Activated CD8-positive, alpha-beta T cell treated with anti-CD3 and anti-CD28 coated beads, Interleukin-2, amount 10 ng/mL, durations not matched to agents 7 days and 5 days (primary cell): ENCODE measurements around the gene TRNAU1AP. TPM values are rescaled to one million over a fixed set of nuclear protein-coding genes. Genes with fewer than 3 reads are reported as not detected.
A peak's percentile ranks its signal among the peaks of the same experiment; 100 is the strongest.
"Not testable (repeated sequence)": the region's sequence is repeated elsewhere in the genome, so short reads cannot be mapped to it uniquely, and the experiment has no call there.

Experiments used
- ATAC-seq: fragments of 150-1000 bp; cut with Tn5 transposase; one replicate; pipeline ENCODE4 v1.10.0; 2021; ENCODE audit warnings: moderate library complexity
- CTCF ChIA-PET: fragments of 350-600 bp; sonication (Branson Sonifier 250); formaldehyde crosslinking; loops from one replicate; lab custom pipeline; 2021; ENCODE audit warnings: antibody characterized with exemption; lab: Charles Lee
- POLR2A ChIA-PET: fragments of 350-600 bp; sonication (Branson Sonifier 250); formaldehyde crosslinking; loops from one replicate; lab custom pipeline; 2021; ENCODE audit warnings: antibody characterized with exemption; lab: Charles Lee
- DNase-seq: peaks from one replicate; pipeline ENCODE4 v3.0.0-alpha.2; 2020
- H3K27ac Mint-ChIP-seq: one replicate; pipeline ENCODE4 v1.8.0; 2021; ENCODE audit warnings: mild to moderate bottlenecking, mixed read lengths
- H3K27me3 Mint-ChIP-seq: one replicate; pipeline ENCODE4 v1.8.0; 2021; ENCODE audit warnings: low read depth, mixed read lengths
- H3K36me3 Mint-ChIP-seq: one replicate; pipeline ENCODE4 v1.8.0; 2021; ENCODE audit warnings: low read depth, mixed read lengths
- H3K4me1 Mint-ChIP-seq: one replicate; pipeline ENCODE4 v1.8.0; 2021; ENCODE audit warnings: low read depth, mixed read lengths
- H3K4me3 Mint-ChIP-seq: one replicate; pipeline ENCODE4 v1.8.0; 2021; ENCODE audit warnings: mild to moderate bottlenecking, mixed read lengths
- H3K9me3 Mint-ChIP-seq: one replicate; pipeline ENCODE4 v1.8.0; 2022; ENCODE audit warnings: mixed read lengths; ENCODE audit not compliant: insufficient read depth
- total RNA-seq, 2 experiments: library from RNA; stranded (reverse); gene quantifications; one replicate each; pipeline ENCODE4 v1.2.3, GENCODE V29; 2021

The TRNAU1AP gene
- total RNA-seq, 2 experiments from 2014 or later, result 73.2 to 77.7 TPM

DNA sequence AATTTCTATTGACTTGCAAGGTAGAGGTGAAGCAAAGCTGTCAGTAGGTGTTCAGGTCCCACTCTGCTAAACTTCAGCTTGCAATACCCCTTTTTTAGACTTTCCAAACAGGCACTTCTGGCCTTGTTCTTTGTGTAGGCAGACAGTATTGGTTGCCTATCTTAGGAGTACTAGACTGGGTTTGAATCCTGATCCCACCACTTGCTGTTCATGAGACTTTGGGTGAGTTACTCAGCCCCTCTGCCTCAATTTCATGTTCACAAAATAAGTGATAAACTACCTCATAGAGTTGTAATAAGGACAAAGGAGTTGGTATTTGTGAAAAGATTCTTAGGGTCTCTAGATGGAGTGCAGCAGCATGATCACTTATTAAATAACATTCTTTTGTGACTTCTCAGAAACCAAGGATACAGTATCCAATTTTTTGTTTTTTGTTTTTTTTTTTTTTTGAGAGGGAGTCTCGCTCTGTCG lies 41.9 kb upstream of the TRNAU1AP start:
- ChIA-PET POLR2A (interaction anchor here (1.7 to 7.0 kb wide), 2 partner anchors 9 to 69 kb away, joined by 7 to 97 read pairs; no protein-coding TSS in a partner anchor), CTCF (interaction anchor here (0.6 to 1.1 kb wide), 3 partner anchors 70 to 131 kb away, joined by 3 to 4 read pairs (median 4); no protein-coding TSS in a partner anchor)
- Mint-ChIP-seq H3K9me3 (no peaks in the 10 kb centered on the region), H3K36me3 (peaks cover 74% of the 10 kb centered on the region), H3K27ac (peak overlapping the region; percentile 97), H3K4me1 (peaks cover 42% of the 10 kb centered on the region), H3K27me3 (no peaks in the 10 kb centered on the region), H3K4me3 (peak overlapping the region; percentile 97)
- ATAC-seq (peak; percentile 5), DNase-seq (no peak)

DNA sequence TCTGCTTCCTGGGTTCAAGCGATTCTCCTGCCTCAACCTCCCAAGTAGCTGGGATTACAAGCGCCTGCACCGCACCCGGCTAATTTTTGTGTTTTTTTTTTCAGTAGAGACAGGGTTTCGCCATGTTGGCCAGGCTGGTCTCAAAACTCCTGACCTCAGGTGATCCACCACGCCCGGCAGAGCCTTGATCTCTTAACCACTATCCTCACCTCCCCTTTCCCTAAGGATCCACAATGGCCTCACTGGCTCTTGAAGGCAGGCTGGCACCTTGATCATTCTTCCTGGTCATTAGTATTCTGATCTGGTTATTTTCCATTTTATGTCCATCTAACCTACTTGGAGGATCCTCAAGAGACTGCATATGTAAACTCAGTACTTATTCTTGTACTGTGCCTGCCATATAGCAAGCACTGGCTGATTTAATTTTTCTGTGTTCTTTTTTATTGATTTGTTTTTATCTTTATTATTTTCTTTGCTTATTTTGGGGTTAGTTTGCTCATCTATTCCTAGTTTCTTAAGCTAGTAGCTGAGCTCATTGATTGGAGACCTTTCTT lies 40.8 kb upstream of the TRNAU1AP start:
- Mint-ChIP-seq H3K4me1 (peaks cover 42% of the 10 kb centered on the region), H3K36me3 (peaks cover 63% of the 10 kb centered on the region), H3K27me3 (no peaks in the 10 kb centered on the region), H3K4me3 (peak overlapping the region; percentile 97), H3K27ac (peak overlapping the region; percentile 97), H3K9me3 (no peaks in the 10 kb centered on the region)
- no peak for ATAC-seq
- CTCF ChIA-PET, result interaction anchor here (1.2 to 1.8 kb wide), 3 partner anchors 91 to 263 kb away, joined by 3 to 5 read pairs (median 3); no protein-coding TSS in a partner anchor
- POLR2A ChIA-PET, result interaction anchor here (0.6 kb wide), 2 partner anchors 70 to 150 kb away, joined by 3 read pairs; no protein-coding TSS in a partner anchor
- no peak for DNase-seq

DNA sequence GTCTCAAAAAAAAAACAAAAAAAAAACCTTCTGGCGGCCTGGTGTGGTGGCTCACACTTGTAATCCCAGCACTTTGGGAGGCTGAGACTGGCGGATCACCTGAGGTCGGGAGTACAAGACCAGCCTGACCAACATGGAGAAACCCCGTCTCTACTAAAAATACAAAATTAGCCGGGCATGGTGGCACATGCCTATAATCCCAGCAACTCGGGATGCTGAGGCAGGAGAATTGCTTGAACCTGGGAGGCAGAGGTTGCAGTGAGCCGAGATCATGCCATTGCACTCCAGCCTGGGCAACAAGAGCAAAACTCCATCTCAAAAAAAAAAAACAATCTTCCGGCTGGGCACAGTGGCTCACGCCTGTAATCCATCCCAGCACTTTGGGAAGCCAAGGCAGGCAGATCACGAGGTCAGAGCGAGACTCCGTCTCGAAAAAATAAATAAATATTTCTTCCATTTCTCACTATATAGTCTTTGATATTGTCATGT lies 38.4 kb upstream of the TRNAU1AP start:
- not testable (repeated sequence) for ATAC-seq, H3K27me3 Mint-ChIP-seq, DNase-seq, H3K4me3 Mint-ChIP-seq, H3K9me3 Mint-ChIP-seq
- H3K36me3 Mint-ChIP-seq, result peaks cover 45% of the 10 kb centered on the region
- peak overlapping the region; percentile 46 for H3K27ac Mint-ChIP-seq
- POLR2A ChIA-PET, result interaction anchor here (1.4 kb wide), 1 partner anchor 7 kb away, joined by 4 read pairs; no protein-coding TSS in a partner anchor
- peaks cover 46% of the 10 kb centered on the region for H3K4me1 Mint-ChIP-seq
- CTCF ChIA-PET, result interaction anchor here (0.6 kb wide), 1 partner anchor 762 kb away, joined by 3 read pairs; no protein-coding TSS in a partner anchor

DNA sequence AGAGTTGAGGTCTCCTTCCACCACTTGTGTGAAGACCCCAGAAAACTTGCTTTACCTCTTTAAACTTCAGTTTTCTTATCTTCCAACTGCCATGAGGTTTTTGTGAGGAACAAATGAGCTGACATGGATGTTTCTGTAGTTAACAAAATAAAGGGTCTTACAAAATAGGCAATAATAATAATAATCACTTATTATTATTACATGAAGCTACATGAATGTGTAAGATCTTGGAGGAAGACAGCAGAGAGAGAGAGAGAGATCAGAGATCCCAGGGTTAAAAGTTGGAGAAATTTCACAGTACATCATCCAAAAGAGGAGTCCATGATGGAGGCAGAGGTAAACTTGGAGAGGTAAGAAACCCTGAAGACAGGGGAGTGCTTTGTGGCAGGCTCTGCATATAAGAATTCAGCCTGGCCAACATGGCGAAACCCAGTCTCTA lies 36.3 kb upstream of the TRNAU1AP start:
- POLR2A ChIA-PET, result interaction anchor here (0.7 to 1.7 kb wide), 5 partner anchors 9 to 152 kb away, joined by 4 to 8 read pairs (median 6); partner anchors contain the start of genes GMEB1 and RCC1
- peaks cover 44% of the 10 kb centered on the region for H3K4me1 Mint-ChIP-seq
- H3K27me3 Mint-ChIP-seq, result no peaks in the 10 kb centered on the region
- no peak overlapping the region for H3K4me3 Mint-ChIP-seq
- no peaks in the 10 kb centered on the region for H3K9me3 Mint-ChIP-seq
- CTCF ChIA-PET, result interaction anchor here (1.4 to 3.4 kb wide), 6 partner anchors 9 to 361 kb away, joined by 3 to 27 read pairs (median 8); no protein-coding TSS in a partner anchor
- H3K36me3 Mint-ChIP-seq, result peaks cover 36% of the 10 kb centered on the region
- ATAC-seq (no peak), DNase-seq (no peak)
- H3K27ac Mint-ChIP-seq, result peak overlapping the region; percentile 35

DNA sequence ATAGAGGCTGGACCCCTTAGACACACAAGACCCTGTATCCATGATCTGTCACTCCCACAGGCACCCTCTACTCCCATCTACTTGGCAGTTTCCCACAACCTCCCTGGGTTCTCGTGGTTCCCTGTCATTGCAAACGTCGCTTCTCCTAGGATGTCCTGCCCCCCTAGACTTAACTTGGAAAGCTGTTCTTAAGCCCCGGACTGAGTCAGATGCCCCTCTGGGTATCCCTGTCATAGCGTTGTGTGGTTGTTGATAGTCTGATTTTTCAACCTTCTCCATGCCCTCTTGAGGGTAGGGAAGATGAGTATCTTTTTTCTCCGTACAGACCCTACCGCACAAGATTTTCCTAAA lies 35.3 kb upstream of the TRNAU1AP start:
- no peaks in the 10 kb centered on the region for H3K9me3 Mint-ChIP-seq
- H3K36me3 Mint-ChIP-seq, result peaks cover 37% of the 10 kb centered on the region
- no peaks in the 10 kb centered on the region for H3K27me3 Mint-ChIP-seq
- H3K27ac Mint-ChIP-seq, result peak overlapping the region; percentile 53
- H3K4me1 Mint-ChIP-seq, result peaks cover 41% of the 10 kb centered on the region
- ChIA-PET CTCF (interaction anchor here (1.3 to 3.4 kb wide), 7 partner anchors 10 to 359 kb away, joined by 3 to 27 read pairs (median 8); no protein-coding TSS in a partner anchor), POLR2A (interaction anchor here (0.7 to 1.9 kb wide), 4 partner anchors 8 to 63 kb away, joined by 3 to 20 read pairs (median 5); partner anchors contain the start of gene RCC1)
- peak overlapping the region; percentile 84 for H3K4me3 Mint-ChIP-seq
- ATAC-seq (peak; percentile 2), DNase-seq (no peak)

DNA sequence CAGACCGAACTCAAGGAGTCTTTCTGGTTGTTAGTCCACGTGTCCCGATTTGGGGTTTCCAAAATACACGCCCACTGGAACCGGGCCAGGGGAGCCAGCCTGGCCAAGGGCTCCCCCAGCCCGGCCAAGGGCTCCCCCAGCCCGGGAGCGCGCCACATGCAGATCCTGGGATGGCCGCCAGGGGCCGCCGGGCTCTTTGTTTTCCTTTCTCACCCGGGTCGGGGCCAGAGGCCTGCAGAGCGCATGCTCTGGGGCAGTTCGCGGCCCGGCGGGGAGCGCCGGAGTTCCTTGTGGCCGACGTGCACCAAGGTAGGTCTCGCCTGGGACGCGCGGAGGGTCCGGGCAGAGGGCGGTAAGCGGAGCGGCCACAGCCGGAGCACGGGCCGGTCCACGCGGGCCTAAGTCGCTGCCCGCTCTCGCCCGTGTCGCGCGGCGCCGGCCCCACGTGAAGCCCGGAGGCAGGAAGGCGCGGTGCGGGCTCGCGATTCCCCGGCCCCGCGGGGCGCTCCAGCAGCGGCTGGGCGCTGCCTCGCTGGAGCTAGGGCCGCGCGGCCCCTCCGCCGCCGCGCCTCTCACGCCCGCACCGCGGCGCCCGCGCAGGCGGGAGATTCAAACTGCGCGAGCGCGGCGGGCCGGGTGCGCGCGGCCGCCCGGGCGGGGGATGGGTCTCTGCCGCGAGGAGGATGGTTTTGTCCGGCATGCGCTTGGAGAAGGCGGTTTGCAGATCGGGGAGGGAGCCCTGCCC lies 34.7 kb upstream of the TRNAU1AP start:
- Mint-ChIP-seq H3K9me3 (no peaks in the 10 kb centered on the region), H3K4me3 (peak overlapping the region; percentile 92), H3K4me1 (peaks cover 41% of the 10 kb centered on the region), H3K27me3 (no peaks in the 10 kb centered on the region), H3K36me3 (peaks cover 36% of the 10 kb centered on the region), H3K27ac (peak overlapping the region; percentile 94)
- peak; percentile 91 for DNase-seq
- ChIA-PET CTCF (interaction anchor here (0.8 to 3.4 kb wide), 9 partner anchors 10 to 358 kb away, joined by 3 to 27 read pairs (median 5); partner anchors contain the start of gene TRNAU1AP), POLR2A (interaction anchor here (0.6 to 1.9 kb wide), 12 partner anchors 8 to 457 kb away, joined by 3 to 20 read pairs (median 3); partner anchors contain the start of genes GMEB1, RNU11, TAF12 and TRNAU1AP)
- peak; percentile 77 for ATAC-seq

DNA sequence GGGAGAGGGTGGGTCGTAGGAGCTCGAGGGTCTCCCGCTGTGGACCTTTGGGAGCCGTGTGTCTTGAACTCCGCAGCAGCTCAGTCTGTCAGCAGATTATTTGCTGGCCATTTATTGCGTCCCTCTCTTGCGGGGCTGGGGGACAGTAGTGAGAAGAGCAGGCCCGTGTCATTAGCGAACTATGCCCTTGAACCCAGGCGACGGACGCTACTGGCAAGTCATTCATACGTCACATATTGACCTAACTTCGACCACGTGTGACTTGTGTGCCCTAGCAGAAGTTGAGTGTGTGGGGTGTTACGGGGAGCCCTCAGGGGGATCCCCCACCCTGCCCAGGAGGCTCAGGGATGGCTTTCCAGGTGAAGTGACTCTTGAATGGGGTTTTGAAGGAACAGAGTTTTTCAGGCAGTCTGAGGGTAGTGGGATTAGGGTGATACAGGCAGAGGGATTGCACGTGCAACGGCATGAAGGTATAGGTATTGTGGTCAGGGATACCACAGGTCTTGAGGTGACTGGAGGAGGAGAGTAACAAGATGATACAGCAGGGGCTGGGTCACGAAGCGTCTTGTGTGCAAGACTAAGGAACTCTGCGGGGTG lies 34.0 kb upstream of the TRNAU1AP start:
- peaks cover 47% of the 10 kb centered on the region for H3K4me1 Mint-ChIP-seq
- peaks cover 36% of the 10 kb centered on the region for H3K36me3 Mint-ChIP-seq
- H3K9me3 Mint-ChIP-seq, result no peaks in the 10 kb centered on the region
- no peaks in the 10 kb centered on the region for H3K27me3 Mint-ChIP-seq
- ChIA-PET CTCF (interaction anchor here (0.8 to 3.4 kb wide), 7 partner anchors 10 to 358 kb away, joined by 3 to 27 read pairs (median 5); partner anchors contain the start of gene TRNAU1AP), POLR2A (interaction anchor here (0.6 to 1.9 kb wide), 11 partner anchors 9 to 457 kb away, joined by 3 to 20 read pairs (median 3); partner anchors contain the start of genes GMEB1, RNU11, TAF12 and TRNAU1AP)
- H3K4me3 Mint-ChIP-seq, result peak overlapping the region; percentile 92
- H3K27ac Mint-ChIP-seq, result peak overlapping the region; percentile 94
- ATAC-seq (peak; percentile 31), DNase-seq (peak; percentile 65)

DNA sequence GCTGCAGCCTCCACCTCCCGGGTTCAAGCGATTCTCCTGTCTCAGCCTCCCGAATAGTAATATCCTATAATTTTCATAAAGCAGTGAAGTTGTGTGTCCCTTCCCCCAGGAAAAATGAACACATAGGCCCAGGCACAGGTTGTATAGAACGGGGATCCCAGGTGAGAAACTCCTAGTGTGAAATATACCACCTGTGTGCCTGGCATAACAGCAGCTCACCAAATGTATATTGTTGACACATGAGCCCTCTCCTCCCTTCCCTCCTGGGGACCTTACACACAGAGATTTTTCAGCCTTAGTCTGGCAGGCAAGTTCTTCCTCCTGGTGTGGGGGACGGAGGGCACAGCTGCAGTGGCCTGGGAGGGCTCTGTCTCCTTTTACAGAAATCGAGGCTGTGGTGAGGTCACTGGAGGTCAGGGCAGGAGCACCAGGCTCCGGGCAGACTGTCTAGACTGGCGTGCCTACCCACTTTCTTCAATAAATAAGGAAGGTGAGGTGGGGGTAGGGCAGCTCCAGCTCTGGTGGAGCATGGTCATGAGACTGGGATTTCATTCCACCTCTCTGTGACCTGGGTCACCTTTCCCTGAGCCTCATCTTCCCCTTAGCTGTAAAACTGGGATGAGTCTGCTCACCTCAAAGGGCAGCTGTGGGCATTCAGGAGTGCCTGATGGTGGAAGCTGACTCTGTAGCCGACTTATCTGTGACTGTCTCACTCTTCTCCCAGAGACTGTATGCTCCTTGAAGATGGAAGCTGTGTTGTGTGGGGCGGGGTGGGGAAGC lies 32.7 kb upstream of the TRNAU1AP start:
- ATAC-seq (no peak), DNase-seq (no peak)
- Mint-ChIP-seq H3K4me3 (peak overlapping the region; percentile 92), H3K27me3 (no peaks in the 10 kb centered on the region), H3K4me1 (peaks cover 49% of the 10 kb centered on the region), H3K27ac (no peak overlapping the region), H3K9me3 (no peaks in the 10 kb centered on the region), H3K36me3 (peaks cover 32% of the 10 kb centered on the region)
- ChIA-PET CTCF (no interaction called here), POLR2A (interaction anchor here (0.5 to 2.0 kb wide), 6 partner anchors 10 to 148 kb away, joined by 3 to 7 read pairs (median 3); partner anchors contain the start of genes GMEB1 and RCC1)

DNA sequence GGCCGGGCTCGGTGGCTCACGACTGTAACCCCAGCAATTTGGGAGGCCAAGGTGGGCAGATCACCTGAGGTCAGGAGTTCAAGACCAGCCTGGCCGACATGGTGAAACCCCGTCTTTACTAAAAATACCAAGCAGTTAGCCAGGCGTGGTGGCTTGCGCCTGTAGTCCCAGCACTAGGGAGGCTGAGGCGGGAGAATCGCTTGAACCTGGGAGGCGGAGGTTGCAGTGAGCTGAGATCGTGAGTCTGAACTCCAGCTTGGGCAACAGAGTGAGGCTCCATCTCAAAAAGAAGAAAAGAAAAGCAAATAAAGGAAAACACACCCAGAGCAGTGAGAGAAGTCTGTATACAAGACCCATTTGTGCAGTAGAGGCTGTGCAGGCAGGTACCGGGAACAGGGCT lies 32.1 kb upstream of the TRNAU1AP start:
- ATAC-seq, result not testable (repeated sequence)
- POLR2A ChIA-PET, result interaction anchor here (0.6 to 2.0 kb wide), 5 partner anchors 11 to 148 kb away, joined by 3 to 7 read pairs (median 3); partner anchors contain the start of genes GMEB1 and RCC1

DNA sequence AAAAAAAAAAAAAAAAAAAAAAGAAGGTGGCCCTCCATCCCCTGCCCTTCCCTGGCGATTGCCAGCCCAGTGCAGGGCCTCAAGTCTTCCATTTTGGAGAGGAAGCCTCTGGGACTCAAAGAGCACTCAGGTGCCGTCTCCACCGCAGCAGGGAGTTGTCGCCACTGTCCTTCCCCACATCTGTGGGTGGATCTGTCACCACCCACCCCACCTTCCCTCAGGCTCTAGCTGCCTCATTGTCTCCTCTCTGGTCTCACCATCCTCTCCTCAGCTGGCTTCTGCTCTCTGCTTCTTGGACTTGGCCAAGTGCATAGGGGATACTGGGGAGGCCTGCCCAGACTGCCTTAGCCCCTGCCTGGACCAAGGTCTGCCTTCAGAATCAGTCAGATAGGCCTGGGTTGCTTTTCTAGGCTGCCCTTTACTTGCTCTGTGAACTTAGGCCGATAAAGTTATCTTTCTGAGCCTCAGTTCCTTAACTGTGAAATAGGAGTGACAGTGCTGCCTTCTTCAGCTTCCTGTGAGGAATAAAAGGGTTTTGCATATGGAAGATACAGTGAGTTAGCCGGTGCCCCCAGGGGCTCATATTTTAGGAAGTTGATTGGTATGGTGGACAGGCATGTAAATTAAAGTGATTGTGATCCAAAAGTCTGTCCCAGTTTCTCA lies 31.3 kb upstream of the TRNAU1AP start:
- Mint-ChIP-seq H3K27ac (peak overlapping the region; percentile 1), H3K9me3 (no peaks in the 10 kb centered on the region), H3K27me3 (no peaks in the 10 kb centered on the region), H3K4me3 (no peak overlapping the region), H3K4me1 (peaks cover 49% of the 10 kb centered on the region), H3K36me3 (peaks cover 34% of the 10 kb centered on the region)
- CTCF ChIA-PET, result no interaction called here
- DNase-seq (no peak), ATAC-seq (no peak)
- POLR2A ChIA-PET, result interaction anchor here (1.0 to 2.0 kb wide), 2 partner anchors 12 kb away, joined by 3 to 7 read pairs; no protein-coding TSS in a partner anchor

More for the DNA sequence above, 32.1 kb upstream of the TRNAU1AP start:
- H3K4me3 Mint-ChIP-seq, DNase-seq, H3K27ac Mint-ChIP-seq, H3K9me3 Mint-ChIP-seq, CTCF ChIA-PET, H3K27me3 Mint-ChIP-seq: not testable (repeated sequence)
- Mint-ChIP-seq H3K36me3 (peaks cover 32% of the 10 kb centered on the region), H3K4me1 (peaks cover 49% of the 10 kb centered on the region)
